Stimulated activated CD4-positive, alpha-beta T cell treated with anti-CD3 and anti-CD28 coated beads, Interleukin-1b, Interleukin-23, amount 100 ng/mL, for 48 hours (primary cell): ENCODE measurements around the gene DOCK4.
"Not testable (repeated sequence)": the region's sequence is repeated elsewhere in the genome, so short reads cannot be mapped to it uniquely, and the experiment has no call there.

ENCODE experiments used
- DNase-seq: peaks from one replicate; pipeline ENCODE4 v3.0.0-alpha.2; 2020

DOCK4 gene

GRCh38 chr7:111937163-111937562 is 269.0 kb downstream of the DOCK4 start:
- no peak for DNase-seq

- DNase-seq, result no peak
These were observed 272.6 kb downstream of the DOCK4 start for GRCh38 chr7:111933609-111934008.

DNA sequence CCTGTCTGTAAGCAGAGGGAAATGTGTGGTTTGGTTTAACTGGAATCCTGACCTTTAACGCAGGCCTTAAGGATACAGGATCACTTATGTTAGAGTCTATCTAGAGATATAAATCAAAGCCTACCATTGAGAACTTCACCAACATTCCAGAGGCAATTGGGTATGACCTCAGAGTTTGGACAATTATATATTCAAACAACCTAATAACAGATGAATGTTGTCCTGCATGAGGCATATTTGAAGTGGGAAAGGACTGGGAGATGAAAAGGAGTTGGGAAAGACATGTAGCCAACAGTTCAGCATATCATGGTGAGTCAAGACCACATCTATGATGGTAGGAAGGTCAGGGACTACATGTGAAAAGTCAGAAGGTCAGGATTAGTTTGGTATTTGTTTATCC is 274.2 kb downstream of the DOCK4 start:
- DNase-seq, result no peak

DNA sequence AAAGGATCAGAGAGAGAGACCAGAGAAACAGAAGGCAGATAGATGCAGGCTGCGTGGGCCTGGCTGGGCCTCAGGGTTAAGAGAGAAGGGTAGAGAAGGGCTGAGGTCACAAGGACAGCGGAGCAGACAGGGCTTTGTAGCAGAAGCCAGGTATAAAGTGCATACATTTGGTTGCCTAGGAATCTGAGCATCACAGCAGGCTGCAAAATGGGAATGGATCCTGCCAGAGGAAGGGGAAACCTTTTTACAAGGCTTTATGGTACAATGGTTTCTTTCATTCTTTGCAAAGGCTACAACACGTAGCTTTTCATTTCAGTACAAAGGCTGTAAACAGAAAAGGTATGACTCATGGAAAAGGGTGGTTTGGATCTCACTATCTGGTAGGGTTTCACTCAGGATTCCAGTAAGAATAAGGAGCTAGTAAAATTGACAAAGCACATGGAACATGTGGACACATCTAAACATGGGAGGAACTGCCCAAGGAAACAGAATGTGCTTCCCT is 275.1 kb downstream of the DOCK4 start:
- no peak for DNase-seq

- no peak for DNase-seq
These were observed 276.9 kb downstream of the DOCK4 start for GRCh38 chr7:111929264-111929663.

DNA sequence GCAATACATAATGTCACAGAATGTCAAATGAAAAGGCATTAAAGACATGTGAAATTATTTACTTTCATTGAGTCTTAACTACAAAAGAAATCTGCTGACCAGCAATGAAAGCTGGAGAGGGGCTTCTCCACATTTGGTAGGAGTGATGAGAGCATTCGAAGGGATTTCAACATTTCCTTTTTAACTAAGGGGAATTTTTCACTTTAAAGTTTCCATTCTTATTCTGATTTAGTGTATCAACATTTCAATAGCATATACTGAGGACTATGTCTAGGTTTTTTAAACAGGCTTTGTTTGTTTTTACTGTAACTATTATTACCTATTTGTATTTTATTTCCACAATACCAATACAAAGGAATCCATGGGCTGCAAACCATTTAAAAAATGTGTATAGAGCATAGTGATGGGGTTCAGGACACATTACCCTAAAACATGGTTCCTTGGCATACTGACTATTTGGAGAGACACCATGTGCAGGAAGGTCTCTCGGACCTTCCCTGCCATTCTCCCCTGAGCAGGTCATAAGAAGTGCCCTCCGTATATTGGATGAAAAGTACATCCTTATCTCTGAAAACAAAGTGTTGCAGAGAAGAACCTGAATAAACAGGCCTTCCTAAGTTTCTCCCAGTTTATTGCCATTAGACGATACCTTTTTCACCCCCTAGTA is 278.7 kb downstream of the DOCK4 start:
- no peak for DNase-seq

DNA sequence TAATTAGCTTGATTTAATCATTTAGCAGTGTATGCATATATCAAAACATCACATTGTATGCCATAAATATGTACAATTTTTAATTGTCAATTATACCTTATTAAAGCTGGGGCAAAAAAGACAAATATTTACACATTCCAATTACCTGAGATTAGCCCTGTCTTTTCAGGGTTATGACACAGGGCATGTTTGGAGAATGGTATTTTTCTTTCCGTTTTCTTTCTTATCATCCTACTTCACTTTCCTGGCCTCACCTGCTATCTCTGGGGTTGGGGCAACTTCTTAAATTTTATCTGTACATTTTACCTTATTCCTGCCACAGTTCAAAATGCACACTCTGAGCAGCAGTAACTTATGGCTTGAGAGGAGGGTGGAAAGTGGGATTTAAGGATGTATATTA is 285.9 kb downstream of the DOCK4 start:
- DNase-seq, result no peak

DNA sequence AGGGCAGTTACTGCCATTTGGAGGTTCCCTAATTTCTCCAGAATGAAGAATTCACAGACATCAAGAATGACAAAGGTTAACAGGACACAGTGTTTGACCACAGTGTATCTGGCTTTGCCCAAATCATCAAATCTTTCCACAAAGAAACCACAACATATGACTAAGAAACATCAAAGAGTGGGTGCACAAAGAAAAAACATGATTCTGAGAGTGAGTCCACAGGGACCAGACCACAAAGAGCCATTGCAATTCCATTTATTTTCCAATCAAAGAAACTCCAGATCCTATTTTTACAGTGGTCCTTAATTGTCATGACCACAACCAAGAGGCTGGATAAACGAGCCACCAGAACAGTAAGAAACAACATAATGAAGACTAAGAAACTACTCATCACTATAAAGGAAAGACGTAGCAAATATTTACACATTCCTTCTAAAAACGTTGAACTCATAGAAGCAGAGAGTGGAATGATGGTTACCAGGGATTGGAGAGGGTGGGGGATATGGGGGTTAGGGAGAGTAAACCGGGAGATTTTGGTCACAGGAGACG is 286.5 kb downstream of the DOCK4 start:
- no peak for DNase-seq

DNA sequence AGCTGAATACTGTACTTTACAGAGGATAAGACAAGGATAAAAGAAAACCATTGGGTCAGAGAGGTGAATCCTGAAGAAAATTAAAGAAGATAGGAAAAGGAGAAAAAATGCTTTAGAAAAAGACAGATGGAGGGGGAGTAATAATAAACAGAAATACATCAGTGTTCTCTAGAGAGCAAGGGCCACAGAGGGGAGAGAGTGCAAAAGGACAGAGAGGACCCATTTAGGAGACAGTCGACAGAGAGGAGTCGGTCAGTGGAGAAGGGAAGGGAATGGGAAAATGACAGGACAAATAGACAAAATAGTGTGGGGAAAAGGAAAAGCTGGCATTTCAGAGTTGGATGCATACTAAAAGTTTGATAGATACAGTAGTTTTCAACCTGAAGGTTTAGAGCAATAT is 287.0 kb downstream of the DOCK4 start:
- no peak for DNase-seq

GRCh38 chr7:111918461-111918860 is 287.7 kb downstream of the DOCK4 start:
- DNase-seq, result no peak

- not testable (repeated sequence) for DNase-seq
These were observed 288.8 kb downstream of the DOCK4 start for GRCh38 chr7:111917404-111917803.

- no peak for DNase-seq
These were observed 291.9 kb downstream of the DOCK4 start for GRCh38 chr7:111914291-111914690.

DNA sequence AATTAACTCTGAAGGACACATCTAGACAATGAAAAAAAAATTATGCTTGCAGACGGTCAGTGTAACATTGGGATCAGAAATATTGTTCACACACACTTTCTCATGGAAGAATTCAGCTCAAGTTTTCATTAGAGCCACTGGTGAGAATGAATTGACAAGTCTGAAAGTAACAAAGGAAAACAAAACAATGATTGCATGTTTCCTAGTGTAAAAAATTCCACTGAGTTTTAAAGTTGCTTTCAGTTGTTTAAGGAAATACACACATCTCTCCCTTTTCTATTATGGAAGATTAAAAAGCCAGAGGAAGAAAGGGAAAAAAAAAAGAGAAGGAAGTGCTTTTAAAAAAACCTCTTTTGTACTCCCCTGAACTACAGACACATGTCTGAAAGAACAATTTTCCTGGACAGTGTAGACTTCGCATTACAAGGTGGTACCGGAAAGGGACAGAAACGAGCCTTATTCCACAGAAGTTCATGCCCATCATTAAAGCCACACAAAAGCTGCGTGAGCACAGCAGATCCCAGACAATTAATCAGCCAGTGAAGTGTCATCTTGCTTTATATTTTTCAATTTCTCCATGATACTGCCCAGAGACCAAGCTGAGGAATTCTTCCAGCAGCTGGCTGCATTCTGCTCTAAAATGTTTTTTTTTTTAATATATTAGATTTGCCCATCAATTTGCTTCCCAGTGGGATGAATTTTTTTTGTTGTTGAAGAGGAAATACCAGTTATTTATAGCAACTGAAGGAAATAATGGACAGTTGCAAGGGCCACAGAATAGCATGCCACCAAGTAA is 294.8 kb downstream of the DOCK4 start:
- no peak for DNase-seq

- no peak for DNase-seq
These were observed 295.5 kb downstream of the DOCK4 start for GRCh38 chr7:111910656-111911055.

DNA sequence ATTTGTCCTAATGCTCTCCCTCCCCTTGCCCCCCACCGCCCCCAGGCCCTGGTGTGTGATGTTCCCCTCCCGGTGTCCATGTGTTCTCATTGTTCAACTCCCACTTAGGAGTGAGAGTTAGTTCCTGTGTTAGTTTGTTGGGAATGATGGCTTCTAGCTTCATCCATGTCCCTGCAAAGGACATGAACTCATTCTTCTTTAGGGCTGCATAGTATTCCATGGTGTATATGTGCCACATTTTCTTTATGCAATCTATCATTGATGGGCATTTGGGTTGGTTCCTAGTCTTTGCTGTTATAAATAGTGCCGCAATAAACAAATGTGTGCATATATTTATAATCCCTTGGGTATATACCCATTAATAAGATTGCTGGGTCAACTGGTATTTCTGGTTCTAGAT is 297.5 kb downstream of the DOCK4 start:
- not testable (repeated sequence) for DNase-seq

- no peak for DNase-seq
These were observed 302.4 kb downstream of the DOCK4 start for GRCh38 chr7:111903797-111904196.

- no peak for DNase-seq
These were observed 303.2 kb downstream of the DOCK4 start for GRCh38 chr7:111903016-111903415.

DNA sequence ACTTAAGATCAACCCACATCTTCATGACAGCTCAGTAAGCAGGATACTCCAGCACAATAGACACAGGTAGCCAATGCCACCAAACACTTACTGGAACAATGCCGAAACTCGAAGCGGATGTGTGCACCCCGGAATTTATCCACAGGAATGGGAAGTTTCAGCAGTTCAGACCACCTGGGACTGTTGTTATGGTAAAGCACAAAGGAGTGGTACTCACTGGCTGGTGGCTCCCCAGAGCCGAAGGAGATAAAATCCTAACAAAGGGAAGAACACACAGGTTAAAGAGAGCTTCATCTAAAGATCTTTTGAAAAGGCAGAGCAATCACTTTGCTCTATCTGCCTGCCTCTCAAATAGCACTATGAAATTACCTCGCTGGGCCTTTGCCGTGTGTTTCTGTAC is 305.9 kb downstream of the DOCK4 start:
- DNase-seq, result no peak

DNA sequence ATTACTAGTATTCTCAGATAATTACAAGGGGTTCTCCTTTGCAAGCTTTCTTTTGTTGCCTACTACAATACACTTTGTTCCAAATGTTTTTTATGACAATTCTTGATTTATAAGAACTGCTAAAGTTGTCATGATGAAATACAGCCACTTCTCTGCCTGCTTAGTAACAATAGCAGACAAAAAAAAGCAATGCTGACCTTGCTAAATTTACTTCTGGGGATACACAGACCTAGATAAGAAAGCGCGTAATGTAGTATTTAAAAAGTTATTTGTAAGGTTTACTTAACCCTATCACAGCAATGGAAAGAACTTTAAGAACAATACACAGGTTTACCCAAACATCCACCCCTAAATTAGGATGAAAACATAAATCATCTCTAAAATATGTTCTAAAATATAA is 311.1 kb downstream of the DOCK4 start:
- DNase-seq, result no peak

GRCh38 chr7:111894518-111894917 is 311.7 kb downstream of the DOCK4 start:
- DNase-seq, result no peak

GRCh38 chr7:111893190-111893589 is 313.0 kb downstream of the DOCK4 start:
- DNase-seq, result no peak

GRCh38 chr7:111892588-111892987 is 313.6 kb downstream of the DOCK4 start:
- DNase-seq, result no peak

DNA sequence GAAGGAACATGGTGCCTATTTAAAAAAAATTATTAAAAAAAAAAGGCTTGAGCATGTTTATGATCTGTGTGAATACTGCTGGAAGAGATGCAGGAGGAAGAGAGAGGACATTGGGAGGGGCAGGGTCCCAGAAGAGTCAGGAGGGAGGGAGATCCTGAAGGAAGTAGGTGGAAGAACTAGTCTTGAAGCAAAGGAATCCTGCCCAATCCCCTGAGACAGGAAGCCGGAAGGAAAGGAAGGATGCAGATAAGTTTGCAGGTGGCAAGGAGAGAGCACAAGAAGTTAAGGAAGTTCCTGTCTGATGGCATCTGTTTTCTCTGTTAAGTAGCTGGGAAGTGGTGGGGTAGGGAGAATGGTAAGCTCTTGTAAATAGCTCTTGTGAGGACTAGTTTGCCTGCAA is 318.5 kb downstream of the DOCK4 start:
- DNase-seq, result no peak

DNA sequence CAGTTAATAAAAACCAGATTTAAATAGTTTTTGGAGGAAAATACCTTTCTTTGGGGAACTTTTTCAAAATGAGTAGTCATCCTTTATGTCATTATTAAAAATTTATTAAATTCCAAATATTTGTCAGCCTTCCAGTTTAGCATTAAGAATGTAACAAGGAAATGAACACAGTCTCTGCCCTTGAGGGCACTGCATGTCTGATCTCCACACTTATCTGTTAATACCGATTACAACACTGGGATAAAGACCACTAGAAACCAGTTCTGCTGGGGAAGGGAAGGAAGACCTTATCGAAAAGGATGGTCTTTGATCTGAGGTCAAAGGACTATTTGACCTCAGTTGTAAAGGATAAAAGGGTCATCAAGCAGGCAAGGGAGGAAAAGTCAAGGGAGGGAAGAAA is 320.0 kb downstream of the DOCK4 start:
- no peak for DNase-seq
